HepG2 (cell line): ENCODE data around the gene NAT9. TPM values are rescaled to one million over a fixed set of nuclear protein-coding genes. Genes with fewer than 3 reads are reported as not detected.

ENCODE experiments used
- ASH2L ChIP-seq: fragments of 300-600, 200-600 bp; sonication (generic); IDR thresholded peaks from 2 replicates; pipeline ENCODE4 v1.7.0; 2017; ENCODE audit warnings: low read depth, mild to moderate bottlenecking, moderate library complexity, mixed read lengths, low read length; ENCODE audit not compliant: insufficient read length
- CC2D1A ChIP-seq: sonication (generic); formaldehyde crosslinking; IDR thresholded peaks from 2 replicates; pipeline ENCODE4 v1.8.1; 2023; ENCODE audit warnings: mild to moderate bottlenecking, missing genetic modification reagents
- EHMT2 ChIP-seq: fragments of 200-600 bp; sonication (generic); IDR thresholded peaks from 2 replicates; pipeline ENCODE4 v1.7.0; 2017; ENCODE audit warnings: antibody characterized with exemption, low read depth, low read length, borderline replicate concordance
- FOXK1 ChIP-seq: sonication (generic); formaldehyde crosslinking; IDR thresholded peaks from 2 replicates; pipeline ENCODE4 v1.4.0; 2020; ENCODE audit warnings: low read depth, missing genetic modification reagents, borderline replicate concordance
- HMGA1 ChIP-seq: sonication (generic); formaldehyde crosslinking; conservative IDR thresholded peaks from 2 replicates; pipeline ENCODE4 v1.4.0; 2020; ENCODE audit warnings: missing genetic modification reagents
- HOXD1 ChIP-seq: sonication (generic); formaldehyde crosslinking; IDR thresholded peaks from 2 replicates; pipeline ENCODE4 v1.5.0; 2020; ENCODE audit warnings: missing genetic modification reagents
- KDM4B ChIP-seq: sonication (generic); formaldehyde crosslinking; IDR thresholded peaks from 2 replicates; pipeline ENCODE4 v1.4.0; 2020; ENCODE audit warnings: missing genetic modification reagents
- MTA1 ChIP-seq: sonication (generic); formaldehyde crosslinking; IDR thresholded peaks from 2 replicates; pipeline ENCODE4 v1.4.0; 2020; ENCODE audit warnings: missing genetic modification reagents, mild to moderate bottlenecking, borderline replicate concordance
- ONECUT2 ChIP-seq: sonication (generic); formaldehyde crosslinking; IDR thresholded peaks from 2 replicates; pipeline ENCODE4 v1.4.0; 2020; ENCODE audit warnings: missing genetic modification reagents
- RBM22 ChIP-seq: fragments of 200-400 bp; formaldehyde crosslinking; optimal IDR thresholded peaks from 2 replicates; pipeline ENCODE3; 2017; ENCODE audit warnings: mild to moderate bottlenecking, low read length, moderate library complexity
- ZNF160 ChIP-seq: sonication (generic); formaldehyde crosslinking; IDR thresholded peaks from 2 replicates; pipeline ENCODE4 v1.8.0; 2022; ENCODE audit warnings: mild to moderate bottlenecking, inconsistent platforms, missing genetic modification reagents
- ZNF180 ChIP-seq: sonication (generic); formaldehyde crosslinking; IDR thresholded peaks from 2 replicates; pipeline ENCODE4 v1.4.0; 2020; ENCODE audit warnings: low read depth, missing genetic modification reagents, borderline replicate concordance
- ZNF235 ChIP-seq: sonication (generic); formaldehyde crosslinking; IDR thresholded peaks from 2 replicates; pipeline ENCODE4 v1.8.1; 2023; ENCODE audit warnings: mild to moderate bottlenecking, missing genetic modification reagents, borderline replicate concordance
- ZNF24 ChIP-seq: fragments of 450-650 bp; IDR thresholded peaks from 2 replicates; pipeline ENCODE4 v1.6.1; 2017; ENCODE audit warnings: antibody characterized with exemption, mild to moderate bottlenecking
- ZNF3 ChIP-seq: IDR thresholded peaks from 2 replicates; pipeline ENCODE4 v1.7.0; 2017; ENCODE audit warnings: inconsistent platforms
- ZNF451 ChIP-seq: sonication (generic); formaldehyde crosslinking; IDR thresholded peaks from 2 replicates; pipeline ENCODE4 v1.5.0; 2020; ENCODE audit warnings: mild to moderate bottlenecking, missing genetic modification reagents
- ZNF530 ChIP-seq: sonication (generic); formaldehyde crosslinking; IDR thresholded peaks from 2 replicates; pipeline ENCODE4 v1.5.0; 2020; ENCODE audit warnings: low read depth, mild to moderate bottlenecking, missing genetic modification reagents
- ZNF703 ChIP-seq: sonication (generic); formaldehyde crosslinking; IDR thresholded peaks from 2 replicates; pipeline ENCODE4 v1.5.1; 2020; ENCODE audit warnings: missing genetic modification reagents, mild to moderate bottlenecking, moderate library complexity, borderline replicate concordance
- ZSCAN20 ChIP-seq: sonication (generic); formaldehyde crosslinking; IDR thresholded peaks from 2 replicates; pipeline ENCODE4 v1.4.0; 2020; ENCODE audit warnings: missing genetic modification reagents, mild to moderate bottlenecking, borderline replicate concordance
- polyA plus RNA-seq, 8 experiments: library from polyadenylated mRNA; depleted of rRNA in 3 of 8; stranded (reverse) in 7 of 8; unstranded in 1 of 8; fragments of >200 nt; fragmentation: Illumina TruSeq in 4 of 8; extraction: Trizol in 4 of 8; gene quantifications; 2 replicates each; pipeline versions ENCODE4 v1.2.1 to v1.2.3, GENCODE V29; 2011 to 2016; ENCODE audit warnings: low read depth in 4 of 8, missing spikeins in 1 of 8, mixed read lengths in 1 of 8; ENCODE audit not compliant: insufficient read depth in 1 of 8
- total RNA-seq, 5 experiments: library from RNA; depleted of rRNA; stranded (reverse); fragments of >200 nt; fragmentation: Illumina TruSeq; extraction: Trizol; gene quantifications; 2 replicates each; pipeline ENCODE4 v1.2.3, GENCODE V29; 2016; ENCODE audit warnings: low read depth in 1 of 5
- TF ChIP-seq, protein P1 (sequence below): sonication (generic); formaldehyde crosslinking; IDR thresholded peaks from 2 replicates; pipeline ENCODE4 v1.5.0; 2020; ENCODE audit warnings: mild to moderate bottlenecking, missing genetic modification reagents, borderline replicate concordance
- TF ChIP-seq, protein P2 (sequence below), 2 experiments: IDR thresholded peaks; 2 replicates each; pipeline ENCODE4 v1.6.1; 2011 to 2012; ENCODE audit warnings: low read length in 2 of 2, borderline replicate concordance in 1 of 2, low read depth in 1 of 2, mild to moderate bottlenecking in 1 of 2, moderate library complexity in 1 of 2
- TF ChIP-seq, protein P3 (sequence below): IDR thresholded peaks from 2 replicates; pipeline ENCODE4 v1.6.1; 2016; ENCODE audit warnings: mild to moderate bottlenecking, missing biosample characterization, missing genetic modification reagents
- TF ChIP-seq, protein P4 (sequence below): sonication (generic); formaldehyde crosslinking; IDR thresholded peaks from 2 replicates; pipeline ENCODE4 v1.4.0; 2020; ENCODE audit warnings: mild to moderate bottlenecking, missing genetic modification reagents
- TF ChIP-seq, protein P5 (sequence below): sonication (generic); formaldehyde crosslinking; IDR thresholded peaks from 2 replicates; pipeline ENCODE4 v1.4.0; 2020; ENCODE audit warnings: missing genetic modification reagents

Gene NAT9
- total and polyA plus RNA-seq, 2 of the 13 experiments (the other 11 are each of a cell fraction or from before 2014, with no cell fraction given): 39.7 to 44.2 TPM

DNA sequence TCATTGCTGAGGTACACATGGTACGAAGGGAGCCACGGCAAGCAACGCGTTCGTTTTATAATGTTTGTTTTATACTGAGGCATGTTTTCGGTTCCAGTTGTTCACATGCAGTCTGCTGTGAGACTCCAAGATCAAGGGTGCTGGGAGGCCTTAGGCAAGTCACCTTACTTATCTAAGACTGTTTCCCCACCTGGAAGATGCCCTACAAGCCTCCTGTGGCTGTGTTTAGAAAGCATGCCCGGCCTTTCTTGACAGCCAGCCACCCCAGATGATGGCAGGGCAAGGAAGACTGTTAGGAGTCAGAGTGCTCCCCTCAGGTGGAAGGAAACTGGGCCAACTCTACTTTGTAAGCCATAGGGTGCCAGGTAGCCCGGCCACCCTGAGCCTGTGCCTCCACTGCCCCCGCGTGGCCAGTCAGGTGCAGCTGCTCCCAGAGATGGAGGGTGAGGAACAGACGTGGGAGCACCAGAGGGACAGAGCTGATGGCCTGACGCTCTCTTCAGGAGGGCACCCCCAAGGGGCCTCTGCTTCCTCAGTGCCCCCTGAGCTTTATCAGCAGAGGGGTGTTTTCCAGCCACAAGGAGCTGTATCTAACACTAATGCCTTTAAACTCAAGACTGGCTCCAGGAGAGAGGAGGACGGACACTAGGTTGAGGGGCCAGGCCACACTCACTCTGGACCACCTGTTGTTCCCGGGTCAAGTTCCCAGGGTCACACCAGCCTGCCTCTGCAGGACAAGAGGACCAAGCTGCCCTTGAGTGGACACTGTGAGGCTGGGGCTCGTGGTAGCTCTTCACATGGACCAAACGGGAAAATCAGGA lies 5.4 kb downstream of the NAT9 start (continued):
- TF ChIP-seq ZNF451 (CRISPR knock-in tag) (peak; percentile 45; the same call in 1 of the 2 replicates), EHMT2 (no peak), HOXD1 (CRISPR knock-in tag) (no peak), CC2D1A (CRISPR knock-in tag) (no peak), ZNF3 (CRISPR knock-in tag) (no peak), FOXK1 (CRISPR knock-in tag) (no peak), RBM22 (peak; percentile 92), ZSCAN20 (CRISPR knock-in tag) (no peak), ZNF24 (no peak), MTA1 (CRISPR knock-in tag) (no peak), ZNF530 (no peak), HMGA1 (CRISPR knock-in tag) (no peak), ONECUT2 (CRISPR knock-in tag) (no peak), ZNF160 (CRISPR knock-in tag) (no peak), ZNF703 (CRISPR knock-in tag) (no peak), ASH2L (no peak), KDM4B (CRISPR knock-in tag) (peak; percentile 82; the same call in 1 of the 2 replicates), ZNF180 (CRISPR knock-in tag) (no peak), ZNF235 (no peak)
- TF ChIP-seq, protein P1, sequence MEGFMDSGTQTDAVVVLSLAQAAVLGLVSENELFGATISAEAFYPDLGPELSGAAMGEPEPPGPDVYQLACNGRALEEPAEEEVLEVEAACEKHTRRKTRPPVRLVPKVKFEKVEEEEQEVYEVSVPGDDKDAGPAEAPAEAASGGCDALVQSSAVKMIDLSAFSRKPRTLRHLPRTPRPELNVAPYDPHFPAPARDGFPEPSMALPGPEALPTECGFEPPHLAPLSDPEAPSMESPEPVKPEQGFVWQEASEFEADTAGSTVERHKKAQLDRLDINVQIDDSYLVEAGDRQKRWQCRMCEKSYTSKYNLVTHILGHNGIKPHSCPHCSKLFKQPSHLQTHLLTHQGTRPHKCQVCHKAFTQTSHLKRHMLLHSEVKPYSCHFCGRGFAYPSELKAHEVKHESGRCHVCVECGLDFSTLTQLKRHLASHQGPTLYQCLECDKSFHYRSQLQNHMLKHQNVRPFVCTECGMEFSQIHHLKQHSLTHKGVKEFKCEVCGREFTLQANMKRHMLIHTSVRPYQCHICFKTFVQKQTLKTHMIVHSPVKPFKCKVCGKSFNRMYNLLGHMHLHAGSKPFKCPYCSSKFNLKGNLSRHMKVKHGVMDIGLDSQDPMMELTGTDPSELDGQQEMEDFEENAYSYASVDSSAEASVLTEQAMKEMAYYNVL (CRISPR knock-in tag): no peak
- TF ChIP-seq, protein P2, sequence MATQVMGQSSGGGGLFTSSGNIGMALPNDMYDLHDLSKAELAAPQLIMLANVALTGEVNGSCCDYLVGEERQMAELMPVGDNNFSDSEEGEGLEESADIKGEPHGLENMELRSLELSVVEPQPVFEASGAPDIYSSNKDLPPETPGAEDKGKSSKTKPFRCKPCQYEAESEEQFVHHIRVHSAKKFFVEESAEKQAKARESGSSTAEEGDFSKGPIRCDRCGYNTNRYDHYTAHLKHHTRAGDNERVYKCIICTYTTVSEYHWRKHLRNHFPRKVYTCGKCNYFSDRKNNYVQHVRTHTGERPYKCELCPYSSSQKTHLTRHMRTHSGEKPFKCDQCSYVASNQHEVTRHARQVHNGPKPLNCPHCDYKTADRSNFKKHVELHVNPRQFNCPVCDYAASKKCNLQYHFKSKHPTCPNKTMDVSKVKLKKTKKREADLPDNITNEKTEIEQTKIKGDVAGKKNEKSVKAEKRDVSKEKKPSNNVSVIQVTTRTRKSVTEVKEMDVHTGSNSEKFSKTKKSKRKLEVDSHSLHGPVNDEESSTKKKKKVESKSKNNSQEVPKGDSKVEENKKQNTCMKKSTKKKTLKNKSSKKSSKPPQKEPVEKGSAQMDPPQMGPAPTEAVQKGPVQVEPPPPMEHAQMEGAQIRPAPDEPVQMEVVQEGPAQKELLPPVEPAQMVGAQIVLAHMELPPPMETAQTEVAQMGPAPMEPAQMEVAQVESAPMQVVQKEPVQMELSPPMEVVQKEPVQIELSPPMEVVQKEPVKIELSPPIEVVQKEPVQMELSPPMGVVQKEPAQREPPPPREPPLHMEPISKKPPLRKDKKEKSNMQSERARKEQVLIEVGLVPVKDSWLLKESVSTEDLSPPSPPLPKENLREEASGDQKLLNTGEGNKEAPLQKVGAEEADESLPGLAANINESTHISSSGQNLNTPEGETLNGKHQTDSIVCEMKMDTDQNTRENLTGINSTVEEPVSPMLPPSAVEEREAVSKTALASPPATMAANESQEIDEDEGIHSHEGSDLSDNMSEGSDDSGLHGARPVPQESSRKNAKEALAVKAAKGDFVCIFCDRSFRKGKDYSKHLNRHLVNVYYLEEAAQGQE (IDR thresholded peaks at IDR 0.05; ENCODE audit: borderline replicate concordance in 1 of 2, low read depth in 1 of 2, low read length in 2 of 2): no peak
- TF ChIP-seq, protein P3, sequence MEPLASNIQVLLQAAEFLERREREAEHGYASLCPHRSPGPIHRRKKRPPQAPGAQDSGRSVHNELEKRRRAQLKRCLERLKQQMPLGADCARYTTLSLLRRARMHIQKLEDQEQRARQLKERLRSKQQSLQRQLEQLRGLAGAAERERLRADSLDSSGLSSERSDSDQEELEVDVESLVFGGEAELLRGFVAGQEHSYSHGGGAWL: no peak
- TF ChIP-seq, protein P4, sequence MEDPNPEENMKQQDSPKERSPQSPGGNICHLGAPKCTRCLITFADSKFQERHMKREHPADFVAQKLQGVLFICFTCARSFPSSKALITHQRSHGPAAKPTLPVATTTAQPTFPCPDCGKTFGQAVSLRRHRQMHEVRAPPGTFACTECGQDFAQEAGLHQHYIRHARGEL (CRISPR knock-in tag): no peak
- TF ChIP-seq, protein P5, sequence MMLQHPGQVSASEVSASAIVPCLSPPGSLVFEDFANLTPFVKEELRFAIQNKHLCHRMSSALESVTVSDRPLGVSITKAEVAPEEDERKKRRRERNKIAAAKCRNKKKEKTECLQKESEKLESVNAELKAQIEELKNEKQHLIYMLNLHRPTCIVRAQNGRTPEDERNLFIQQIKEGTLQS: peak; percentile 32; the same call in 1 of the 2 replicates
